Endothelial cell of umbilical vein (primary cell): ENCODE measurements around the gene GRIA3. TPM values are rescaled to one million over a fixed set of nuclear protein-coding genes. Genes with fewer than 3 reads are reported as not detected.

Source experiments
- BruUV-seq: library from RNA; stranded (reverse); fragments of 400-500 nt; replicated peaks from 2 replicates; lab custom pipeline; 2021; lab: Mats Ljungman, UMichigan
- CTCF ChIA-PET: fragments of 300-600, 350-600 bp; sonication (Branson Sonifier 250); formaldehyde crosslinking; loops from one replicate; lab custom pipeline; 2021; ENCODE audit warnings: antibody characterized with exemption, inconsistent platforms; lab: Charles Lee
- POLR2A ChIA-PET: fragments of 300-600, 350-600 bp; sonication (Branson Sonifier 250); formaldehyde crosslinking; loops from one replicate; lab custom pipeline; 2021; ENCODE audit warnings: antibody characterized with exemption, inconsistent platforms; lab: Charles Lee
- DNase-seq: peaks from one replicate; pipeline ENCODE4 v3.0.0-alpha.2; 2011; ENCODE audit warnings: low read depth, low spot score
- FAIRE-seq: peaks from 2 replicates; lab custom pipeline; 2011; peaks lifted over from hg19 to GRCh38; lab: Jason Lieb, UNC
- H2AFZ ChIP-seq: 2 replicates; pipeline ENCODE4 v1.6.0; 2012; ENCODE audit warnings: low read depth, low read length, control low read depth, inconsistent platforms
- H3K27ac ChIP-seq: 2 replicates; pipeline ENCODE4 v1.5.1; 2011; ENCODE audit warnings: low read depth, mild to moderate bottlenecking, control low read depth, low read length, moderate library complexity; ENCODE audit not compliant: insufficient read depth
- H3K27me3 ChIP-seq, 2 experiments: 2 replicates each; pipeline versions ENCODE4 v1.6.0 to v1.6.1; 2011; ENCODE audit warnings: low read length in 2 of 2, mixed read lengths in 1 of 2; ENCODE audit not compliant: control insufficient read depth in 2 of 2, insufficient read depth in 2 of 2
- H3K36me3 ChIP-seq, 2 experiments: 2 replicates in 1 of 2; 3 replicates in 1 of 2; pipeline ENCODE4 v1.5.1; 2011; ENCODE audit warnings: low read length in 2 of 2, mild to moderate bottlenecking in 1 of 2, moderate library complexity in 1 of 2; ENCODE audit not compliant: control insufficient read depth in 2 of 2, insufficient read depth in 2 of 2; ENCODE audit errors: extremely low read depth in 1 of 2
- H3K4me1 ChIP-seq: 3 replicates; pipeline ENCODE4 v1.5.1; 2011; ENCODE audit warnings: mild to moderate bottlenecking, low read length; ENCODE audit not compliant: control insufficient read depth, insufficient read depth; ENCODE audit errors: extremely low read depth
- H3K4me2 ChIP-seq: 2 replicates; pipeline ENCODE4 v1.6.1; 2011; ENCODE audit warnings: low read length, control low read depth, mixed read lengths; ENCODE audit not compliant: insufficient read depth
- H3K4me3 ChIP-seq, 3 experiments: fragments of 200-600 bp in 1 of 3; sonication (generic), shearing (Covaris generic) in 1 of 3; replicated peaks in 1 of 3; 2 replicates each; pipeline ENCODE4 v1.5.1; 2011 to 2016; ENCODE audit warnings: control low read depth in 3 of 3, low read length in 3 of 3, mild to moderate bottlenecking in 2 of 3, inconsistent platforms in 1 of 3, low read depth in 1 of 3, moderate library complexity in 1 of 3; ENCODE audit not compliant: insufficient read depth in 1 of 3
- H3K79me2 ChIP-seq: 2 replicates; pipeline ENCODE4 v1.6.0; 2012; ENCODE audit warnings: low read length, inconsistent platforms; ENCODE audit not compliant: control insufficient read depth, insufficient read depth
- H3K9ac ChIP-seq: replicated peaks from 2 replicates; pipeline ENCODE3; 2011; ENCODE audit warnings: low read length, control low read depth; ENCODE audit not compliant: insufficient read depth; ENCODE audit errors: extremely low read depth
- H3K9me1 ChIP-seq: replicated peaks from 3 replicates; pipeline ENCODE4 v1.6.0; 2011; ENCODE audit warnings: mild to moderate bottlenecking, low read length; ENCODE audit not compliant: control insufficient read depth, insufficient read depth; ENCODE audit errors: extremely low read depth
- H3K9me3 ChIP-seq: replicated peaks from 2 replicates; pipeline ENCODE4 v1.5.1; 2012; ENCODE audit warnings: low read length, inconsistent platforms; ENCODE audit not compliant: control insufficient read depth, insufficient read depth
- H4K20me1 ChIP-seq: replicated peaks from 2 replicates; pipeline ENCODE3; 2011; ENCODE audit warnings: mild to moderate bottlenecking, low read length; ENCODE audit not compliant: control insufficient read depth, insufficient read depth; ENCODE audit errors: extremely low read depth
- EZH2 ChIP-seq: IDR thresholded peaks from 2 replicates; pipeline ENCODE4 v1.6.1; 2012; ENCODE audit warnings: borderline replicate concordance, low read depth, mild to moderate bottlenecking, moderate library complexity, low read length, inconsistent platforms; ENCODE audit not compliant: severe bottlenecking
- FOS ChIP-seq: IDR thresholded peaks from 2 replicates; pipeline ENCODE4 v1.6.1; 2011; ENCODE audit warnings: mild to moderate bottlenecking, low read length, moderate library complexity, borderline replicate concordance; ENCODE audit not compliant: insufficient read depth
- GATA2 ChIP-seq: IDR thresholded peaks from 2 replicates; pipeline ENCODE4 v1.7.0; 2011; ENCODE audit warnings: low read depth, mild to moderate bottlenecking, moderate library complexity, mixed read lengths, low read length; ENCODE audit not compliant: insufficient read length, insufficient read depth
- JUN ChIP-seq: IDR thresholded peaks from 2 replicates; pipeline ENCODE4 v1.6.1; 2011; ENCODE audit warnings: borderline replicate concordance, low read depth; ENCODE audit not compliant: insufficient read length, insufficient read depth
- MAX ChIP-seq: IDR thresholded peaks from 2 replicates; pipeline ENCODE4 v1.6.1; 2011; ENCODE audit not compliant: insufficient read depth, insufficient read length
- POLR2A ChIP-seq: IDR thresholded peaks from 2 replicates; pipeline ENCODE4 v1.6.1; 2012; ENCODE audit warnings: low read depth, mild to moderate bottlenecking, control low read depth, low read length
- POLR2AphosphoS5 ChIP-seq: IDR thresholded peaks from 2 replicates; pipeline ENCODE4 v1.6.1; 2012; ENCODE audit warnings: low read depth, mild to moderate bottlenecking, control low read depth, low read length, moderate library complexity; ENCODE audit not compliant: insufficient read depth
- dilution Hi-C: fragments of 300-500 bp; cut with MboI; formaldehyde crosslinking; loops from one replicate; pipeline ENCODE4 v1.15.0; 2019; ENCODE audit warnings: low sequenced_read_pairs; ENCODE audit not compliant: extremely low pct_ligation_motif_present
- intact Hi-C: fragments of 100-400 bp; cut with micrococcal nuclease; formaldehyde crosslinking; loops from one replicate; pipeline ENCODE4 v1.10.0; 2022
- polyA plus RNA-seq, 4 experiments: library from polyadenylated mRNA; depleted of rRNA in 3 of 4; stranded (reverse) in 3 of 4; unstranded in 1 of 4; fragments of >200 nt; gene quantifications; 2 replicates each; pipeline versions ENCODE4 v1.2.1 to v1.2.3, GENCODE V29; 2011 to 2012; ENCODE audit warnings: missing spikeins in 1 of 4
- total RNA-seq: library from RNA; stranded (reverse); gene quantifications from 2 replicates; pipeline ENCODE4 v1.2.3, GENCODE V29; 2021
- TF ChIP-seq, protein P1 (sequence below), 2 donors: IDR thresholded peaks; 1 replicate in 1 of 2; 2 replicates in 1 of 2; pipeline ENCODE4 v1.5.1; 2011; ENCODE audit warnings: low read length in 2 of 2, mild to moderate bottlenecking in 2 of 2, moderate library complexity in 2 of 2, control low read depth in 1 of 2, inconsistent platforms in 1 of 2, low read depth in 1 of 2; ENCODE audit not compliant: insufficient read depth in 1 of 2; ENCODE audit errors: extremely low read depth in 1 of 2

The GRIA3 gene
- total and polyA plus RNA-seq, 2 donors (not counting 3 experiments of a cell fraction or from before 2014, with no cell fraction given) = not detected

DNA sequence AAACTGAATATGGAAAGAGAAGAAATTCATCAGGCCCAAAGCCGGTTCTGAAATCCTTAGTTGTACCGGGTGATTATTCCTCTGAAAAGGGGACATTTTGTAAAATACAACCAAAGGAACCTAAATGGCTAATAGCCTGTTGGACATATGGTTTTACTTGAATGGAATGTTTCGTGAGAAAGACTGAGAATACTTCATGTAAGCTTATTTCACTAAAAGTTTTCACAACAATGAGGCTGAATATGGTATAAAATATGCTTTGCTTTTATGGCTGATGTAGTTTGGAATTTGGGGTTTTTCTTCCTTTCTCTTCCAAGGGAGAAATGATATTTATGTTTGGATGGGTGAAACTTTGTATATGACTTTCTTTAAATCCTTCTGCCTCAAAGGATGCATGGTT lies 2.7 kb downstream of the GRIA3 start:
- Histone ChIP-seq H3K4me2 (no peak overlapping the region), H3K9me1 (no peaks in the 10 kb centered on the region), H3K4me3 (no peak overlapping the region), H2AFZ (no peak overlapping the region), H3K79me2 (no peaks in the 10 kb centered on the region), H3K27ac (no peak overlapping the region), H3K36me3 (no peaks in the 10 kb centered on the region), H3K27me3 (no peaks in the 10 kb centered on the region), H4K20me1 (no peaks in the 10 kb centered on the region), H3K9ac (no peak overlapping the region), H3K4me1 (no peaks in the 10 kb centered on the region), H3K9me3 (no peaks in the 10 kb centered on the region)
- intact Hi-C loops (no loop called here), dilution Hi-C loops (no loop called here)
- DNase-seq = no peak
- no peak for FAIRE-seq
- TF ChIP-seq POLR2A = no peak
- no peak for TF ChIP-seq GATA2
- no peak for TF ChIP-seq FOS
- TF ChIP-seq POLR2AphosphoS5 = no peak
- TF ChIP-seq JUN = no peak
- no peak for TF ChIP-seq MAX
- TF ChIP-seq EZH2 = no peak
- TF ChIP-seq, protein P1, sequence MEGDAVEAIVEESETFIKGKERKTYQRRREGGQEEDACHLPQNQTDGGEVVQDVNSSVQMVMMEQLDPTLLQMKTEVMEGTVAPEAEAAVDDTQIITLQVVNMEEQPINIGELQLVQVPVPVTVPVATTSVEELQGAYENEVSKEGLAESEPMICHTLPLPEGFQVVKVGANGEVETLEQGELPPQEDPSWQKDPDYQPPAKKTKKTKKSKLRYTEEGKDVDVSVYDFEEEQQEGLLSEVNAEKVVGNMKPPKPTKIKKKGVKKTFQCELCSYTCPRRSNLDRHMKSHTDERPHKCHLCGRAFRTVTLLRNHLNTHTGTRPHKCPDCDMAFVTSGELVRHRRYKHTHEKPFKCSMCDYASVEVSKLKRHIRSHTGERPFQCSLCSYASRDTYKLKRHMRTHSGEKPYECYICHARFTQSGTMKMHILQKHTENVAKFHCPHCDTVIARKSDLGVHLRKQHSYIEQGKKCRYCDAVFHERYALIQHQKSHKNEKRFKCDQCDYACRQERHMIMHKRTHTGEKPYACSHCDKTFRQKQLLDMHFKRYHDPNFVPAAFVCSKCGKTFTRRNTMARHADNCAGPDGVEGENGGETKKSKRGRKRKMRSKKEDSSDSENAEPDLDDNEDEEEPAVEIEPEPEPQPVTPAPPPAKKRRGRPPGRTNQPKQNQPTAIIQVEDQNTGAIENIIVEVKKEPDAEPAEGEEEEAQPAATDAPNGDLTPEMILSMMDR (IDR thresholded peaks at IDR 0.05; ENCODE audit: extremely low read depth in 1 of 2, insufficient read depth in 1 of 2, low read depth in 1 of 2, low read length in 2 of 2) = no peak
- no TSS peak for BruUV-seq
- CTCF ChIA-PET = no interaction called here
- POLR2A ChIA-PET = no interaction called here
